GM18873 (cell line): ENCODE measurements around the gene PIK3C2B.

ENCODE experiments used
- ATAC-seq: cut with Tn5 transposase; IDR thresholded peaks from one replicate; pipeline ENCODE4 v1.9.1; 2021; ENCODE audit warnings: mild to moderate bottlenecking, moderate library complexity, moderate number of reproducible peaks; ENCODE audit not compliant: unreplicated experiment, low FRiP score

The PIK3C2B gene

DNA sequence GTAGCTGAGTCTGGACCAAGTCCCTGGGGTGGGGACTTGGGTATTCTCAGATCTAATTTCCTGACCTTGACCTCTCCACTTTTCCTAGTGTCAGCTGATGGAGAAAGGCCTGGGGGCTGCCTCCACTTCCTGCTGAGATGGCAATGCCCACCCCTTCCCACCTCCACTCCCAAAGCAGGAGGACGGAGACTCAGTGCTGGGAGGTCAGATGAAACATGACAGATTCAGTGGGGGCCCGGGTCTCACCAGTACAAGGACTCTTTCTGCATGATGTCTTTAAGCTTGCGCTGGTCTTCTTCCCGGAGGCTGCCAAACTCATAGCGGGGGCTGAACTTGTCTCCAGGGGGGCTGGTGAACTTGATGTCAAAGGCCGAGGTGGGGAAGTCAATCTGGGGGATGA lies 47.4 kb downstream of the PIK3C2B start:
- ATAC-seq = no peak

DNA sequence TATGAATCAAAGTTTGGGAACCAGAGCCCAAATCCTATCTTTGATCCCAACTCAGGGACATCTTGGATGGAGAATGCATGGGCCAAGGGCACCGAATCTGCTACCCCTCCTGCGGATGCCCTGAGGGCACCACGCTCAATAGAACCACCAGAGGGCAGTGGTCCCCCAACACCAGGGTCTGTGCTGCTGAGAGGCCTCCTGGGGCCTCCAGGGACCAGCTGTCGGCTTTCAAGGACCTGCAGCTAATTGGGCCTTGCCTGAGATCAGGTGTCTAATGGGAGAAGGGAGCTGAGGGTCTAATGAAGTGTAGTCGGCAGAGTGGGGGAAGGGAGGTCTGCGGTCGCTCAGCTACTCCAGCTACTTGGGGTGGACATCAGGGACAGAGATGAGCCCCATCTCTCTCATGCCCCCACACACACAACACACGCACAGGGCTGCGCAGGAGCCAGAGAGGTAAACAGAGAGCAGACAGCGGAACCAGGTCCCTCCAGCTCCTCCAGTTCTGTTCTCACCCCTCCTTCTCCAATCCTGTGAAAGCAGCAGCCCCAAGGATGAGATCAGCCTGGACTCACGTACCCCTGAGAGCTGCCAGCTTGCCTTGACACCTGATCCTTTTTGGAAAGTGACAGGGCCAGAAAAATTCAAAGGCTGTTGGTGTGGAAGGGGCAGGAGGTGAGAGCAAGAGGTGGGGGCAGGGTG lies 48.0 kb downstream of the PIK3C2B start:
- no peak for ATAC-seq

DNA sequence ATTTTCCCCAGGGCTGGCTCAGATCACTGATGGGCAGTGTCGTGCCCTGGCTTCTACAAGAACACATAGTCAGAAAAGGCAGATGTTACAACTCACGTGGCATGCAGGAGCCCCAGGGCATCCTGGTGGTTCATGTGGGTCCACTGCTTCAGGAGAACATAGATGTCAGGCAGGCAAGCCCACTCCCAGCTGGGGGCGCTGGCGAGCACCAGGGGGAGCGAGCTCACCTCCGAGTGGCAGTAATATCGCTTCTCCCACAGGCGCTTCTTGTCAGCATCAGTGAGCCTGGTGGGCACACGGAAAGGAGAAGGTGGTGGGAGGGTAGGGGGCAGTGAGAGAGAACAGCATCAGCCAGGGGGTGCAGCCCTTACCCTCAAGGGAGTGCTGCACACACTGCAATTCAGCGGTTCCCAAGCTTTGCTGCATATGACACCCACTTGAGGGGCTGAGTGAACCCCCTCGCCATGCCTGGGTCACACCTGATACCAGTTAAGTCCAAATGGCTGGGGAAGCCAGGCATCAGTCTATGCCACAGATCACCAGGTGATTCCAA lies 48.7 kb downstream of the PIK3C2B start:
- ATAC-seq = no peak
